Measurements from ENCODE around the gene MARCKS. TPM values are rescaled to one million over a fixed set of nuclear protein-coding genes. Genes with fewer than 3 reads are reported as not detected.
A peak's percentile ranks its signal among the peaks of the same experiment; 100 is the strongest.

MARCKS gene
- total RNA-seq, 1 experiment from 2014 or later: 95.9 TPM

DNA sequence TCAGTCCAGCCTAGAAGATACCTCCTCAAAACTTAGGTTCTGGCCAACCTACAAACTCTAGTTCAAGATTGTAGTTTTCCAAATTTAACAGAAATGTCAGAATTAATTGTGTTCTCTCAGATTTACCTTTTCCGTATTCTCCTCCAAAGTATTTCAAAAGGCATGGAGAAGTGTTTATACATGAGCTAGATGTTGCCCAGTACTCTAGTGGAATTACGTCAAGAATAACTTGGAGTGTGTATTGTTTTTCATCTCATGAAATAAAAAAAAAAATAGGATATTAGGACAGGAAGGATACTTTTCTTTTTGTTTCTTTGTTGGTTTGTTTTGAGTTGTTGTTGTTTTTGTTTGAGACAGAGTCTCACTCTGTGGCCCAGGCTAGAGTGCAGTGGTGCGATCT, 32.3 kb upstream of the MARCKS start:
- no peaks in the 10 kb centered on the region for H3K36me3 ChIP-seq (ENCODE audit: insufficient read depth, low read length, poor library complexity, severe bottlenecking)
- no peaks in the 10 kb centered on the region for H3K9me3 ChIP-seq (ENCODE audit: low read depth, low read length, poor library complexity, severe bottlenecking)
- H3K27ac ChIP-seq (ENCODE audit: low read depth, low read length, poor library complexity, severe bottlenecking): no peak overlapping the region
- CTCF ChIA-PET: no interaction called here
- peaks cover 7% of the 10 kb centered on the region for H3K4me1 ChIP-seq (ENCODE audit: insufficient read depth, low read length, poor library complexity, severe bottlenecking)
- no peak overlapping the region for H3K4me3 ChIP-seq (ENCODE audit: low read depth, low read length, poor library complexity, severe bottlenecking)
- POLR2A ChIA-PET (ENCODE audit: low non-redundant PET): no interaction called here
- H3K27me3 ChIP-seq (replicated peaks; ENCODE audit: insufficient read depth, low read depth, low read length, poor library complexity): no peaks in the 10 kb centered on the region
- intact Hi-C loops (cut with micrococcal nuclease; ENCODE audit: unreplicated experiment): no loop called here
- TF ChIP-seq, protein P1, sequence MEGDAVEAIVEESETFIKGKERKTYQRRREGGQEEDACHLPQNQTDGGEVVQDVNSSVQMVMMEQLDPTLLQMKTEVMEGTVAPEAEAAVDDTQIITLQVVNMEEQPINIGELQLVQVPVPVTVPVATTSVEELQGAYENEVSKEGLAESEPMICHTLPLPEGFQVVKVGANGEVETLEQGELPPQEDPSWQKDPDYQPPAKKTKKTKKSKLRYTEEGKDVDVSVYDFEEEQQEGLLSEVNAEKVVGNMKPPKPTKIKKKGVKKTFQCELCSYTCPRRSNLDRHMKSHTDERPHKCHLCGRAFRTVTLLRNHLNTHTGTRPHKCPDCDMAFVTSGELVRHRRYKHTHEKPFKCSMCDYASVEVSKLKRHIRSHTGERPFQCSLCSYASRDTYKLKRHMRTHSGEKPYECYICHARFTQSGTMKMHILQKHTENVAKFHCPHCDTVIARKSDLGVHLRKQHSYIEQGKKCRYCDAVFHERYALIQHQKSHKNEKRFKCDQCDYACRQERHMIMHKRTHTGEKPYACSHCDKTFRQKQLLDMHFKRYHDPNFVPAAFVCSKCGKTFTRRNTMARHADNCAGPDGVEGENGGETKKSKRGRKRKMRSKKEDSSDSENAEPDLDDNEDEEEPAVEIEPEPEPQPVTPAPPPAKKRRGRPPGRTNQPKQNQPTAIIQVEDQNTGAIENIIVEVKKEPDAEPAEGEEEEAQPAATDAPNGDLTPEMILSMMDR (conservative IDR thresholded peaks at IDR 0.05; ENCODE audit: low read depth, low read length): no peak
- no peak for TF ChIP-seq EZH2 (IDR thresholded peaks at IDR 0.05; ENCODE audit: borderline replicate concordance, low read depth, low read length, poor library complexity, severe bottlenecking)
- BruUV-seq (replicated peaks): no TSS peak
- no peak for DNase-seq (ENCODE audit: low spot score)

DNA sequence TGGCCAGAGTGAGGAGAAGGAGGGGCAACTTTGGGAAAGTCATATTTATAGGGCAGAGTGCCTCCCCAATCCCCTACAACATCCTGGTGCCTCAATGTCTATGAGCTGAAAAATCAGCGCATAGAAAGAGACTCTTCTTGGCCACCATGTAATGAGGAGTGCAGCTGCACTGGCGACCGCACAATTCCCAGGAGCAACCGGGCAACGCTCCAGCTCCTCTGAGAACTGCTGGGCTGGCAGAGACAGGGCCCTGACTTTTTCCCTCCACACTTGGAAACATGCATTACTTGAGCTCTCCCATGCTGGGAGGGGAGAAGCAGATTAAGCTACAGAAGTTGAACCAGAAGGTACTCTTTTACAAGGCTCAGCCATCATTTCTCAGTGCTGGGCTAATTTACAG, 31.4 kb upstream of the MARCKS start:
- intact Hi-C loops (cut with micrococcal nuclease; ENCODE audit: unreplicated experiment): no loop called here
- ChIA-PET CTCF (no interaction called here), POLR2A (ENCODE audit: low non-redundant PET) (no interaction called here)
- Histone ChIP-seq H3K9me3 (ENCODE audit: low read depth, low read length, poor library complexity, severe bottlenecking) (no peaks in the 10 kb centered on the region), H3K27me3 (replicated peaks; ENCODE audit: insufficient read depth, low read depth, low read length, poor library complexity) (no peaks in the 10 kb centered on the region), H3K36me3 (ENCODE audit: insufficient read depth, low read length, poor library complexity, severe bottlenecking) (no peaks in the 10 kb centered on the region), H3K27ac (ENCODE audit: low read depth, low read length, poor library complexity, severe bottlenecking) (no peak overlapping the region), H3K4me3 (ENCODE audit: low read depth, low read length, poor library complexity, severe bottlenecking) (no peak overlapping the region), H3K4me1 (ENCODE audit: insufficient read depth, low read length, poor library complexity, severe bottlenecking) (peaks cover 7% of the 10 kb centered on the region)
- TF ChIP-seq EZH2 (IDR thresholded peaks at IDR 0.05; ENCODE audit: borderline replicate concordance, low read depth, low read length, poor library complexity, severe bottlenecking): no peak
- TF ChIP-seq, protein P1 (conservative IDR thresholded peaks at IDR 0.05; ENCODE audit: low read depth, low read length): no peak
- DNase-seq (ENCODE audit: low spot score): peak; percentile 76
- no TSS peak for BruUV-seq (replicated peaks)

DNA sequence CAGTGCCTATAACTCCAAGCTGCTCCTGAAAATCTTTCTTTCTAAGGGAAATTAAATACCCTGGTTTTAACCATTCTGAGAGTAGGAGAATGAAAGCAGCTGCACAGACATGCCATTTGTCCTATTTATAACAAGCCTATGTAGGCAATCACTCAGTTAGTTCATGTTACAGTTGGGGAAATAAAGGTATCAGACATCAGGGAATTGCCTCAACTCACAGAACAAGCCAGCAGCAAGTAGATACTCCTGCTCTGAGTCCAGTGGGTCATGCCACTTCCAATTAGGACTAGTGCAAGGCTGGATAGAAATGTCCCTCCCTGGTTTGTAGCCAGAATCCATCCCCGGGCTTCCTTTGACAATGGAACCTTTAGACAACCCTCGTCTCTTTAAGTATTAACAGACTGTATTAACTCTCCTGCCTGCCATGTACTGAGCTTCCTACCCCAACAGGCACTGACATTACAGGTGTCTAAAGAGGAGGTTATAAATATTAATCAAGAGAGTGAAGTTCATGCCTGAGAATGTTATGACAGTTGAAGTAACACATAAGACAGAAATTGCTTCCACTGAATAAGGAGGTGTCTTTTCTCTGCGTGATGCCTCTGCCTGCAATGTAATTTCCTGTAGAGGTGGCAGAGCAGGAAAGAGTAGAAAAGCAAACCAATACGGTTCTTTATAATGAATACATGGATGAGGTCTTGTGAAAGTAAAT, 28.0 kb upstream of the MARCKS start:
- CTCF ChIA-PET: no interaction called here
- Histone ChIP-seq H3K4me3 (ENCODE audit: low read depth, low read length, poor library complexity, severe bottlenecking) (no peak overlapping the region), H3K9me3 (ENCODE audit: low read depth, low read length, poor library complexity, severe bottlenecking) (no peaks in the 10 kb centered on the region), H3K27me3 (replicated peaks; ENCODE audit: insufficient read depth, low read depth, low read length, poor library complexity) (no peaks in the 10 kb centered on the region), H3K36me3 (ENCODE audit: insufficient read depth, low read length, poor library complexity, severe bottlenecking) (no peaks in the 10 kb centered on the region), H3K4me1 (ENCODE audit: insufficient read depth, low read length, poor library complexity, severe bottlenecking) (peaks cover 7% of the 10 kb centered on the region), H3K27ac (ENCODE audit: low read depth, low read length, poor library complexity, severe bottlenecking) (no peak overlapping the region)
- POLR2A ChIA-PET (ENCODE audit: low non-redundant PET): no interaction called here
- intact Hi-C loops (cut with micrococcal nuclease; ENCODE audit: unreplicated experiment): no loop called here
- no peak for TF ChIP-seq EZH2 (IDR thresholded peaks at IDR 0.05; ENCODE audit: borderline replicate concordance, low read depth, low read length, poor library complexity, severe bottlenecking)
- TF ChIP-seq, protein P1 (conservative IDR thresholded peaks at IDR 0.05; ENCODE audit: low read depth, low read length): no peak
- no peak for DNase-seq (ENCODE audit: low spot score)
- BruUV-seq (replicated peaks): no TSS peak

Data from A673 (cell line).